HG02610 (cell line): ENCODE measurements around the gene PRDM16.

Source experiments
- ATAC-seq: cut with Tn5 transposase; IDR thresholded peaks from one replicate; pipeline ENCODE4 v1.9.1; 2021; ENCODE audit warnings: mild to moderate bottlenecking, moderate library complexity; ENCODE audit not compliant: unreplicated experiment

PRDM16 gene

GRCh38 chr1:3032371-3033039, 36.5 kb upstream of the PRDM16 start:
- no peak for ATAC-seq

DNA sequence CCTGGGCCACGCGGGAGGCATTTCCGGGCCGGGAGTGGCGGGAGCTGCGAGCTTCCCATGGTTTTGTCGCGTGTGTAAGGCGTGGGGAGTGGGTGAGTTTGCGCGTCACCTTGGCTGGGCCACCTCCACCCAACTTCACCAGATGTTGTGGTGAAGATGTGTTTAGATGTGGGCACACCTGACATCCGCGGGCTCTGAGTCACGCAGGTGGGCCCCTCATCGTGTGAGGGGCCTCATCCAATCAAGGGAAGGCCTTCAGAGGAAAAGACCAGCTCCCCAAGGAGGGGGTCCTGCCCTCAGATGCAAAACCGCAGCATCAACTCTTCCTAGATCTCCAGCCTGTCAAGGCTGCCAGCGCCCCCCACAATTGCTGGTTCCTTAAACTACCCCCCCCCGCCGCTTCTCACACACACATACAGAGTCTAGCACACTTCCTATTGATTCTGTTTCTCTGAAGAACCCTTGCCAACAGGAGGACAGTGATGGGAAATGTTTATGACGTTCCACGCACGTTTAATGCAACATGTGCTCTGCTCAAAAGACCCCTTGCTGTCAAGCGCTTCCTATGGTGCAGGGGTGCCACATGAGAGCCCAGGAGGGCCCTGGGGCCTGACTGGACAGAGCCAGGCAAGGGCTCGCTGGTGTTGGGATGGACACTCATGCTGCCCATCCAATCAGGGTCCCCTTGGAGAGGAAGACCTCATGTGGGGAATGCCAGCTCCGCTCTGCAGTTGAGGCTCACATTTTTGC, 35.8 kb upstream of the PRDM16 start:
- no peak for ATAC-seq

DNA sequence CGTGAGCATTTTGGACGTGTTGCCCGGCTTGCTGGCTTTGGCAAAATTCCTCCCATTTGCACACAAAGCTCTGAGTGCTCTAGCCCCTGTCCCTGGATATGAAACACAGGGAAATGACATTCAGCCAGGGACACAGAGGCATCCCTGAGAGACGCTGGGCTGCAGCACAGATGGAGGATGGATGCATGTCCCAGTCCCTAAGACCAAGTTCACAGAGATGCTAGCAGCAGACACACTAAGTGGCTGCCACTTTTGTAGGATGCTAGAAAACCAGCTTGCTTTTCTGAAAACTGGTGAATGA, 35.3 kb upstream of the PRDM16 start:
- no peak for ATAC-seq

GRCh38 chr1:3034162-3034561, 34.8 kb upstream of the PRDM16 start:
- no peak for ATAC-seq

GRCh38 chr1:3034728-3035562, 34.1 kb upstream of the PRDM16 start:
- no peak for ATAC-seq

- no peak for ATAC-seq
Observed at GRCh38 chr1:3035563-3036446, 33.2 kb upstream of the PRDM16 start.

DNA sequence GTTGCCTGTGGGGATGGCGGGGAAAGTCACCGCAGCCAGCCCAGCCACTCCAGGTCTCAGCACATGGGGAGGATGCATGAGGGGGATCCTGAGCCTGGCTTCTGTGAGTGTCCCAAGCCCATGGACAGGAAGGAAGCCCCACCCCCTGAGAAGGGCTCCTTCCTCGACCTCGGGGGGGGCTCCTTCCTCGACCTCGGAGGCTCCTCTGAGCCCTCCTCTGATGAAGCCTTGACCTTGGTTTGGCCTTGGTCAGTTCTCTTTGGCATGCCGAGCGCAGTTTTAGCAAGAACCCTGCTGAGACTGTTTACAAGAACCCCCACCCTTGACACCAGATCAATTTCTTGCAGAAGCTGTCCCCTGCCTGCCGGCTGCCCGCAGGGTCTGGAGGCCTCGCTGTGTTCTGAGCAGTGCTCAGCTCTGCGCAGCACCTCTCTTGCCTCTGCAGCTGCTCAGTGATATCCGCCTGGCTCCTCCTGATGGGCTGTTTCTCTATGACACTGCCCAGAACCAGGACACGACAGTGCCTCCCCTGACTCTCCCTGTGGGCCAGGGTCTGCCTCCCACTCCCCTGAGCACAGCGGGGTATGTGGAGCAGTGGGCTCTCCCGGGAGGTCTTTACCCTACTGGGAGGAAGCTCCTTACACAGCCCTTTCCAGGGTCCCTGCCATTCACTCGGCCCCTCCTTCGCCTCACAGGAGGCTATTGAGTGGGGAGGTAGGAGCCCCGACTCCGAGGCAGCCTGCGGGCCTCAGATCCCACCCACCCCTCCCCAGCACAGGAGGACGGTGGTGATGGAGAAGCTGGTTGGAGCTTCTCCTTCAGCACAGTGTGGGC, 32.3 kb upstream of the PRDM16 start:
- no peak for ATAC-seq

DNA sequence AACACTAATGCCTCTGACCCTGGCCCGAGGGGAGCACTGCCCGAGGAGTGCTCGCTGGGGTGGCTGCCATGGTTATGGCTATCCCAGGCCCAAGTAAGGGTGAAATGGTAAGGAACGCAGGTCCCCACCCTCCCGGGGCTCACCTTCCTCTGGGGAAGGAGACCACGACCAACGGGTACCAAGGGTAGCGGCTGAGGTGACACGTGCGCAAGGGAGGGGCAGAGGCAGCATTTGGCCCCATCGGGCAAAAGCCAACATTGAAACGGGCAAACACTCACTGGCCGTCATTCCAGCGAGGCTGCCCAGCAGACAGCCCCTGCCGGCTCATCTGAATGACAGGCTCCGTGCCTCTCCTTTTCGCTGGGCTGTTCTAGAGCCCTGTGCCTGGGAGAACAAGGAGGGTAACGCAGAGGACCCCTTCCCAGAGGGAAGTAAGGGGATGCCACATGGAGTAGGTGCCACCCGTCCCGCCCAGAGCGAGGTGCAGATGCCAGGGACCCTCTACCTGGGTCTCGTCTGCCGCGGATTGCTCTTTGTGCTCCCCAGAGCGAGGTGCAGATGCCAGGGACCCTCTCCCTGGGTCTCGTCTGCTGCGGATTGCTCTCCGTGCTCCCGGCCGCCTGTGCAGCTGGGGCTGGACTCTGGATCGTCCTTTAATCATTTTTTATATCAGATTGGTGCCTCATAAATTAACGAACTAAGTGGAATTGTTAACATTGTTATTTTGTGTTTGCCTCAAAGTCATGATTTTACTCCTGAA, 31.5 kb upstream of the PRDM16 start:
- ATAC-seq, result no peak

DNA sequence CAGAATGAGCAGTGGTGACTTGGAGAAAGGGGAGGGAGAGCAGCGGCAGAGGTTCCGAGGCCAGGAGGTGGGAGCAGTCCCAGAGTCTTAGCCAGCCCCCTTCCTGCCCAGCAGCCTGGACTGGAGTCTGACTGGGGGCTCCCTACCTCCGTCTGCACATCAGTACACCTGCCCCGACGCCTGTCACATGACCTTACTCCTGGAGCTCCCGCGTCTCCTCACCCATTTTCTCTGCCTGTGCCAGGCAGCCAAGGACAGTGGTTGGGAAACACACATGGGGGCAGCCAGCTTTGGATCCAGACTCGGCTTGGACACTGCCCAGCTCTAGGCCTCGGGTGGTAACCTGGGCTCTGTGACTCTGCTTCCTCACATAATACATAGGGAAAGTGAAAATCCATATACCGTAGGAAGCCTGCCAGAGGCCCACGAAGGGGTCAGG, 30.9 kb upstream of the PRDM16 start:
- ATAC-seq, result no peak

GRCh38 chr1:3038571-3039181, 30.3 kb upstream of the PRDM16 start:
- no peak for ATAC-seq

GRCh38 chr1:3040004-3040403, 29.0 kb upstream of the PRDM16 start:
- ATAC-seq, result no peak

DNA sequence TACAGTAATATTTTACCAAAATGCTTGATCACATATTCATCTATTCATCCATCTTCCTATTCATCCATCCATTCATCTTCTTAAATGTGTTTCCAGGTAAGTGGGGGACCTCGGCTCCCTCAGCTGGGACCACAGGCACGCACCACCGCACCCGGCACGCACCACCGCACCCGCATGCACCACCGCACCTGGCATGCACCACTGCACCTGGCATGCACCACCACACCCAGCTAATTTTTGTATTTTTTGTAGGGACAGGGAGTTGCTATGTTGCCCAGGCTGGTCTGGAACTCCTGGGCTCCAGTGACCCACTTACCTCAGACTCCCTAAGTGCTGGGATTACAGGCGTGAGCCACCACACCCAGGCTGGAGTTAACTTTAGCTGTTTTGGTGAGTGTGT, 26.5 kb upstream of the PRDM16 start:
- no peak for ATAC-seq

GRCh38 chr1:3049164-3049563, 19.8 kb upstream of the PRDM16 start:
- ATAC-seq, result no peak

DNA sequence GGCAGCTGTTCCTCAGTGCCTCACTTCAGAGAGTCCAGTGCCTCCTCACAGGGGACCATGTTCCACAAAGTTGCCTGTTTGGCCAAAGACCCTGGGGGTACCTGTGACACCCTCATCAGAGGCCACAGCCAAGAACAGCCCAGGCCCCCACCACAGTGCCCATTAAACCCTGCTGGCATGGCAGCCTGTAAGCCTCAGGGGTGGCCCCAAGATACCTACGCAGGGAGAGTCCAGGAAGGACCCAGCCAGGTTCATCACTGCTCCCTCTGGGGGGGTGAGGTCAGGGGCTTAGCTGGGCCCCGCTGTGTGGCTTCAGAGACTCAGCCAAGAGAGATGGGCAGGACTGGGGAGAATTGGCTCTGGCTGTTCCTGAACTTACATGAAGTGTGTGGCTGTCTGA, 19.1 kb upstream of the PRDM16 start:
- no peak for ATAC-seq

- ATAC-seq, result no peak
Observed at GRCh38 chr1:3050603-3051002, 18.4 kb upstream of the PRDM16 start.

GRCh38 chr1:3051270-3052268, 17.4 kb upstream of the PRDM16 start:
- ATAC-seq, result no peak

- no peak for ATAC-seq
Observed at GRCh38 chr1:3052501-3052900, 16.5 kb upstream of the PRDM16 start.
